Dedifferentiated amniotic fluid mesenchymal stem cell (primary cell): ENCODE measurements around the gene PPL.
"Not testable (repeated sequence)": the region's sequence is repeated elsewhere in the genome, so short reads cannot be mapped to it uniquely, and the experiment has no call there.

Experiments
- DNase-seq: peaks from one replicate; pipeline ENCODE4 v3.0.0-alpha.2; 2016; ENCODE audit errors: extremely low spot score

Gene PPL

GRCh38 chr16:4933433-4933832 lies 3.5 kb downstream of the PPL start:
- no peak for DNase-seq

GRCh38 chr16:4931381-4931780 lies 5.6 kb downstream of the PPL start:
- no peak for DNase-seq

GRCh38 chr16:4929619-4930018 lies 7.3 kb downstream of the PPL start:
- DNase-seq: not testable (repeated sequence)

GRCh38 chr16:4928227-4928626 lies 8.7 kb downstream of the PPL start:
- DNase-seq: no peak

- no peak for DNase-seq
Observed at GRCh38 chr16:4927661-4928060, 9.3 kb downstream of the PPL start.

GRCh38 chr16:4926928-4927327 lies 10.0 kb downstream of the PPL start:
- DNase-seq: no peak

- DNase-seq: no peak
Observed at GRCh38 chr16:4925791-4926190, 11.2 kb downstream of the PPL start.

- DNase-seq: no peak
Observed at GRCh38 chr16:4925293-4925607, 11.7 kb downstream of the PPL start.

- no peak for DNase-seq
Observed at GRCh38 chr16:4924593-4925292, 12.2 kb downstream of the PPL start.

- DNase-seq: no peak
Observed at GRCh38 chr16:4923853-4924252, 13.1 kb downstream of the PPL start.

- no peak for DNase-seq
Observed at GRCh38 chr16:4922721-4923342, 14.1 kb downstream of the PPL start.

GRCh38 chr16:4920826-4921225 lies 16.1 kb downstream of the PPL start:
- DNase-seq: no peak

GRCh38 chr16:4918781-4919251 lies 18.1 kb downstream of the PPL start:
- DNase-seq: no peak

- DNase-seq: peak; percentile 59
Observed at GRCh38 chr16:4917117-4917516, 19.8 kb downstream of the PPL start.

- peak; percentile 73 for DNase-seq
Observed at GRCh38 chr16:4915226-4915761, 21.7 kb downstream of the PPL start.

GRCh38 chr16:4914528-4915225 lies 22.3 kb downstream of the PPL start:
- no peak for DNase-seq

- no peak for DNase-seq
Observed at GRCh38 chr16:4913774-4914525, 23.0 kb downstream of the PPL start.

- DNase-seq: no peak
Observed at GRCh38 chr16:4913130-4913773, 23.7 kb downstream of the PPL start.

- DNase-seq: peak; percentile 69
Observed at GRCh38 chr16:4911970-4912386, 25.0 kb downstream of the PPL start.

- DNase-seq: no peak
Observed at GRCh38 chr16:4910828-4911227, 26.1 kb downstream of the PPL start.

- no peak for DNase-seq
Observed at GRCh38 chr16:4909825-4910224, 27.1 kb downstream of the PPL start.
